HG02943 (cell line): ENCODE results near the gene ERC1.
"Not testable (repeated sequence)": the region's sequence is repeated elsewhere in the genome, so short reads cannot be mapped to it uniquely, and the experiment has no call there.

Experiments used
- ATAC-seq: cut with Tn5 transposase; IDR thresholded peaks from one replicate; pipeline ENCODE4 v1.9.1; 2021; ENCODE audit warnings: mild to moderate bottlenecking, low read depth, moderate library complexity; ENCODE audit not compliant: unreplicated experiment

ERC1 gene

DNA sequence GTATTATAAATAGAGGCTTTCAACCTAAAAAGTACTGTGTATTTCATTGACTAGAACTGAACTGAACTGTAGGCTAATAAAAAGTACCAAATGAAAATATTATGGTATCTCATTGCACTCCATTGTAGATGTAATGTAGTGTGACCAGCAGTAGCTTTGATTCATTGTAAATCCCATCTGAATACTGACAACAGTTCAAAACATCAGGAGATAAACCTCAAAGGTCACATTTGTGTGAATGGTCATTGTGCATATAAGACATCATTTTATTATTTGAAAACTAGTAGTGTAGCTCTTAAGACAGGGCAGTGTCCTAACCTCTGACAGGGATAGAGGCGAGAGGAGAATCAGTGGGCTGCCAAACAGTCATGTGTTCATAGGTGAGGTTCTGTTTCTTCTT is 316.8 kb downstream of the ERC1 start:
- ATAC-seq: no peak

DNA sequence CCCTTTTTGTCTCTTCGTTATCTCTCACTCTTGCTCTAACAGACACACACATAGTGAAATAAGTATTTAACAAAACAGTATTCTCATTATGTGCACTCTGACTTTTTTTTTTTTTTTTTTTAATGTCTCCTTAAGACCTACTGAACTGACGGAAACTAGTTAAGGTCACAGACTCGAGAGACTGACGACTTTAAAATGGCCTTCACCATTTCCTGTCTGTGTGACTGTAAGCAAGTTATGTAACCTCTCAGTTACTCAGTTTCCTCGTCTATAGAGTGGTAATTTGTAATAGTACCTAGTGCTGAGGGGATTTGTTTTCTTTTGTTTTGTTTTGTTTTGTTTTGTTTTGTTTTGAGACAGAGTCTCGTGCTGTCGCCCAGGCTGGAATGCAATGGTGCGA is 318.6 kb downstream of the ERC1 start:
- ATAC-seq: no peak

- no peak for ATAC-seq
These were observed 319.6 kb downstream of the ERC1 start for GRCh38 chr12:1310653-1311052.

DNA sequence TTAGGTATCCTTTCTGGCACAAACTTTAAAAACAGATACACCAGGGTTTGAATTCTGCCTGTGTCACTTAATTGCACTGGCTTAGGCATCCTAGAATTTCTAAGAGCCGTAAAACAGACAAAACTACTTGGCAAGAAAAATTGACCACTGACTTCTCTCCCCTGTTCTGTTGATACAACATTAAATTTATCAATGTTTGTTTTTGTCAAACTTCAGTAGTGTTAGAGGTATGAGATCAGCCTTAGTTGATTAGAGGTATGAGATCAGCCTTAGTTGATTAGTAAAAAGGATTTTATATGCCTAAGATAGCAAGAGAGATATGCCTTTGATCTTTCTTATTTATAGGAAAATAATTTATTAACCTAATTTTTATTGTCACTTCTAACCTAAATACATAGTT is 320.1 kb downstream of the ERC1 start:
- ATAC-seq: no peak

DNA sequence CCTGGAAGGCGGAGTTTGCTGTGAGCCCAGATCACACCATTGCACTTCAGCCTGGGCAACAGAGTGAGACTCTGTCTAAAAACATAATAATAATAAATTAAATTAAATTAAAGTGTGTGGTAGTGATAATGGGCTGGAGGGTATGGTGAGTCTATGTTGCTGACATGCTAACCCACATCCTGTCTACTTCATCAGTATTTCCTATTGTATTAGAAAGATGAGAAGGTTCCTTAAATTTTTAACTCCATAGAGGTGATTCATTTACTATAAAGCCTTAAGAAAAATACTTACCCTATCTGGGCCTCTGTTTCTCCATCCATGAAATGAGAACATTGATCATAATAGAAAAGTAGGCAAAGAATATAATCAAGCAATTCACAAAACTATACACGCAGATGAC is 322.9 kb downstream of the ERC1 start:
- ATAC-seq: no peak

DNA sequence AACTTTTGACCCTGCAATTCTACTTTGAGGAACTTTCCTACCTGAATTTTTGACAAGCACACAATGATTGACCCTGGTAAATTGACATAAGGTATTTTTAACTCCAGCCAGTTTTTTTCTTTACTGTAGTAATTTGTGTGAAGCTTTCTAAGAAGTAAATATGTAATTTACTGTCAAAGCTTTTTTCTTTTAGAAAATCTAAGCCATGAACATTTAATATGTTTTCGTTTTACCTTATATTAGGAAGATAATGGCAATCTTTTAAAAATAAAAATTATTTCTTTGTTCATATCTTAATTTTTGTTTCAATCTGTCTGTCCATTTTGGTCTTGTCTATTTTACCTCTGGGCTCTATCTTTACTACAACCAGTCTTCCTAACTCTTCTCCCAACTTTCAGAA is 323.5 kb downstream of the ERC1 start:
- no peak for ATAC-seq

- ATAC-seq: not testable (repeated sequence)
These were observed 326.0 kb downstream of the ERC1 start for GRCh38 chr12:1316991-1317390.

GRCh38 chr12:1318327-1319031 is 327.5 kb downstream of the ERC1 start:
- ATAC-seq: no peak

- ATAC-seq: no peak
These were observed 328.2 kb downstream of the ERC1 start for GRCh38 chr12:1319212-1319611.

DNA sequence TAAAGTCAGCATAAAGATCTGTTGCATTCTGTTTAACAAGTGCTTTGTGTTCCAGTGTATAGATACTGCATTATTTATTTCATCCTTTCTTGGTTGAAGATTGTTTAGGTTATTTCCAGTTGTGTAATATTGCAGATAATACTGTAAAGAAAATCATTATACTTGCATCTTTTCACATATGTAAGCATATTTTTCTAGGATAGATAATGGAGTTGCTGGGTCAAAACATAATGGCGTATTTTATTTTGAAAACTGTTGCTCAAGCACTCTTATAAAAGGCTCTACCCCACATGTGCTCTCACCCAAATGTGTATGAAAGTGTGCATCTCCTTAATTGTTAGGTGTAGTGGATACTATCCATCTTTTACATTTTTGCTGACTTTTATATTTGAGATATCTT is 329.0 kb downstream of the ERC1 start:
- no peak for ATAC-seq

DNA sequence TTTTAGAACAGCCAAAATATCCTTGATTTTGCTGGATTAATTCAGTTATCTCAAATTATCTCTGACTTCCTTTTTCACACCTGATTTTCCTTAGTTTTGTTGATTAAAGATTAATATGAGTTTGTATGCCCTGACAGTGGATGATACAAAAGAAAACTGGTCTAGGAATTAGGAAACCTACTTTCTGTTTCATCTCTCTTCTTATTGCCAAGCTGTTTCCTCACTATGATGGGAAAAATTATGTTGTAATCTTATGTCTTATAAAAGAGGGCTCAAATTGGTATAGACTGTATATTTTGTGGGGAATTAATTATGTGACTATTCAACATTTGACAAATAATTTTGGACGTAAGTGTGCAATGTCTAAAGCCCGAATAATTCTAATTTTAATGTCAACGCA is 331.8 kb downstream of the ERC1 start:
- ATAC-seq: no peak

DNA sequence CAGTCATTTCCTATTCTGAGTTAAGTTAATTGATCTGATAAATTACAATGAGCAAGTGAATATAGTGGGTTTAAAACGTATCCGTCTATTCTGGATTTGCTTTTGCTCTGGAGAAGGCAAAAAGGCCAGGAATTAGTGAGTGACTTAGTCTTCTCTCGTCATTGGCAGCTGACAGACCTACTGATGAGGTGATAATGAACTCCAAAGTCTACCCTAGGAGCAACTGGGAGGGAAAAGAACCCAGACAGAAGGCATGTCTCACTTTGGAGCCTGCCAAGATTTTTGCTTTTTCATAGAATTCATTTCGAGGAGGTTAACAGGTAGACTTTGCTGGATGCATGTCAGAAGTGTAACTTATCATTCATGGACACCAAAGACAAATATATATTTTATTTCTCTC is 333.1 kb downstream of the ERC1 start:
- ATAC-seq: no peak

GRCh38 chr12:1324910-1325309 is 333.9 kb downstream of the ERC1 start:
- ATAC-seq: no peak

GRCh38 chr12:1325666-1326065 is 334.6 kb downstream of the ERC1 start:
- ATAC-seq: no peak

DNA sequence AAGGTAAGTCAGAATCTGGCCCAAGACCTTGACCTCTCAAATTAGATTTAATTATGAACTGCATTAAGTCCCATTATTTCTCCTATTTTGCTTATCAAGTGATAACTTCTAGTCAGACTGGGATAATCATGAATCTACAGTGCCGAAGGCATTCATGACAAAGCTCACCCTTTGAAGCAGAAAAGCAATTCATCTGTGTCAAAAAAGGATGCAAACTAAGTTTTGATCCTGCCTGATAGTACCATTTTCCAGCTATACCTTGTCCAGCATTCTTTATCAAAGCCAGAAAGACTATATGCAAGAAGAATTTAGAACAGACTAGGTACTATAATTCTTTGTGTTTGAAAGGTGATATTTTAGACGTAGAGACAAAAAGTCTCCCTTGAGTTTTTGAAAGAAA is 335.2 kb downstream of the ERC1 start:
- ATAC-seq: no peak

GRCh38 chr12:1328391-1328790 is 337.4 kb downstream of the ERC1 start:
- no peak for ATAC-seq

GRCh38 chr12:1329784-1330476 is 338.9 kb downstream of the ERC1 start:
- no peak for ATAC-seq

- no peak for ATAC-seq
These were observed 339.4 kb downstream of the ERC1 start for GRCh38 chr12:1330477-1330827.

- no peak for ATAC-seq
These were observed 341.3 kb downstream of the ERC1 start for GRCh38 chr12:1332327-1332726.

DNA sequence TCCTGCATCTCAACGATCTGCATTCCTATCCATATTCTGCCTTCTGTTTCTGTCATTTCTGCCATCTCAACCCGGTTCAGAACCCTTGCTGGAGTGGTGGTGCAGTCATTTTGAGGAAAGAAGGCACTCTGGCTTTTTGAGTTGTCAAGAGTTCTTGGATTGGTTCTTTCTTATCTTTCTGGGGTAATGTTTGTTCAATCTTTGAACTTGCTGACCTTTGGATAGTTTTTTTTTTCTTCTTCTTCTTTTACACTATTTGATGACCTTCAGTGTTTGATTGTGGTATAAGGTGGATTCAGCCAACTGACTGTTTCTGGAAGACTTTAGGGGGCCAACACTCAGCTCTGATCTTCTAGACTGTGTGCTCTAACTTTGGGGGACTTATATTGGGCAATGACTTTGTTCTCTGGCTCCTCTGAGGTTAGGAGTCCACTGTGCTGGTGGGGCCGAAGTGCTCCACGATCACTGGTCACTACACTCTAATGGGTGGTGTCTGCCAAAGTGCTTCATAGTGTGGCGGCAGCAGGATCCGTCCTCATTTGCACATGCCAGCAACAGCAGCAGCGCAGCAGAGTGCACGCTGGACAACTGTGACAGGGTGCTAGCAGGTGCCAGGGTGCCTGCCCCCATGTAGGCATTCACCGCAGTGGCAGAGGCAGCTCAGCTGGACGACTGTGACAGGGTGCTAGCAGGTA is 347.6 kb downstream of the ERC1 start:
- ATAC-seq: no peak

- not testable (repeated sequence) for ATAC-seq
These were observed 348.1 kb downstream of the ERC1 start for GRCh38 chr12:1339178-1339541.
